Globus pallidus (tissue), 1 donor: ENCODE data around the gene ABCC8.

ENCODE experiments used
- DNase-seq: peaks from one replicate; pipeline ENCODE4 v3.0.0-alpha.2; 2015; ENCODE audit warnings: low spot score

The ABCC8 gene

GRCh38 chr11:17386331-17387084, 90.1 kb downstream of the ABCC8 start:
- peak; percentile 37 for DNase-seq

- no peak for DNase-seq
Observed at GRCh38 chr11:17385926-17386325, 90.7 kb downstream of the ABCC8 start.

- DNase-seq, result no peak
Observed at GRCh38 chr11:17385492-17385891, 91.2 kb downstream of the ABCC8 start.

- peak; percentile 82 for DNase-seq
Observed at GRCh38 chr11:17384002-17384511, 92.6 kb downstream of the ABCC8 start.

- no peak for DNase-seq
Observed at GRCh38 chr11:17383461-17383860, 93.2 kb downstream of the ABCC8 start.

- no peak for DNase-seq
Observed at GRCh38 chr11:17382046-17382728, 94.5 kb downstream of the ABCC8 start.

GRCh38 chr11:17381156-17381555, 95.5 kb downstream of the ABCC8 start:
- no peak for DNase-seq

GRCh38 chr11:17379383-17380180, 97.1 kb downstream of the ABCC8 start:
- DNase-seq, result no peak

GRCh38 chr11:17378655-17379054, 98.0 kb downstream of the ABCC8 start:
- no peak for DNase-seq

- DNase-seq, result no peak
Observed at GRCh38 chr11:17376493-17376892, 100.2 kb downstream of the ABCC8 start.

GRCh38 chr11:17375547-17375946, 101.1 kb downstream of the ABCC8 start:
- no peak for DNase-seq

GRCh38 chr11:17371614-17372013, 105.0 kb downstream of the ABCC8 start:
- no peak for DNase-seq

GRCh38 chr11:17369684-17370243, 106.9 kb downstream of the ABCC8 start:
- DNase-seq, result no peak

GRCh38 chr11:17369094-17369493, 107.6 kb downstream of the ABCC8 start:
- no peak for DNase-seq

GRCh38 chr11:17368551-17368950, 108.1 kb downstream of the ABCC8 start:
- no peak for DNase-seq

- DNase-seq, result no peak
Observed at GRCh38 chr11:17366495-17366894, 110.2 kb downstream of the ABCC8 start.

GRCh38 chr11:17354601-17354991, 122.0 kb downstream of the ABCC8 start:
- DNase-seq, result peak; percentile 67

- DNase-seq, result no peak
Observed at GRCh38 chr11:17353821-17354600, 122.6 kb downstream of the ABCC8 start.

- peak; percentile 50 for DNase-seq
Observed at GRCh38 chr11:17352950-17353820, 123.5 kb downstream of the ABCC8 start.

GRCh38 chr11:17351510-17352176, 125.0 kb downstream of the ABCC8 start, which contains the start of gene NCR3LG1:
TSS of gene NCR3LG1 (plus strand) at chr11:17351800. CDS start at chr11:17351970, 170 bp downstream.
- peak; percentile 23 for DNase-seq
